SK-N-SH treated with all-trans-retinoic acid at 6 μM for 48 hours (cell line): Measurements from ENCODE around the gene FNDC7.

Source experiments
- ARNTL ChIP-seq: fragments of 450-650 bp; formaldehyde crosslinking; IDR thresholded peaks from 2 replicates; pipeline ENCODE4 v1.5.0; 2020; ENCODE audit warnings: low read depth, mild to moderate bottlenecking, moderate library complexity, borderline replicate concordance
- POU6F1 ChIP-seq: fragments of 250-450 bp; sonication (Bioruptor Pico); IDR thresholded peaks from 2 replicates; pipeline ENCODE4 v1.8.0; 2021; ENCODE audit warnings: low read depth, mild to moderate bottlenecking, moderate library complexity, borderline replicate concordance
- TOX ChIP-seq: fragments of 250-450 bp; sonication (Bioruptor Pico); IDR thresholded peaks from 2 replicates; pipeline ENCODE4 v1.8.0; 2021; ENCODE audit warnings: mild to moderate bottlenecking, moderate library complexity, borderline replicate concordance
- TSHZ2 ChIP-seq: fragments of 250-450 bp; sonication (Bioruptor Pico); IDR thresholded peaks from 2 replicates; pipeline ENCODE4 v1.5.0; 2020; ENCODE audit warnings: mild to moderate bottlenecking, moderate library complexity
- ZFP30 ChIP-seq: fragments of 450-650 bp; formaldehyde crosslinking; IDR thresholded peaks from 2 replicates; pipeline ENCODE4 v1.5.0; 2022; ENCODE audit warnings: mild to moderate bottlenecking, moderate library complexity
- TF ChIP-seq, protein P1 (sequence below): fragments of 250-450 bp; sonication (Bioruptor Pico); IDR thresholded peaks from 2 replicates; pipeline ENCODE4 v1.8.0; 2020; ENCODE audit warnings: mild to moderate bottlenecking, moderate library complexity, borderline replicate concordance
- TF ChIP-seq, protein P2 (sequence below): fragments of 250-450 bp; sonication (Bioruptor Pico); IDR thresholded peaks from 2 replicates; pipeline ENCODE4 v1.5.1; 2020; ENCODE audit warnings: low read depth, mild to moderate bottlenecking, moderate library complexity

DNA sequence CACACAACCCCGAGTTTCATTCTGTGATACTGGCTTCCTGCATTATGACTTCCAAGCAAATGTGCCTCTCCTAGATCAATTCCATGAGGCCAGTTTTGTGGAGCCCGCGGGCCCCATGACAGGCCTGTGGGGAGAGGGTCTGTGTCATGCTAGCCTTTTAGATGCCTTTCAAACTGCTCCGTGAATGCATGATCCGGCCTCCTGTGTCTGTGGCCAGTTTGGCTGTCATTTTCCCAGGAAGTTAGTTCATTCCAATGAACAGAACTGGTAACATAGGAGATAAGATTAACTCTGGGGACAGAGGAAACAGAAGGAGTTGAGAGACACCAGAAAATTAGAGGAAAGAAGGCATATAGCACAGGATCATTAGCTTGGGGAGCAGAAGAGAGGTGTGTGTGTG lies 3.2 kb downstream of the FNDC7 start:
- no peak for TF ChIP-seq ZFP30
- no peak for TF ChIP-seq TSHZ2 (CRISPR knock-in tag)
- TF ChIP-seq, protein P1, sequence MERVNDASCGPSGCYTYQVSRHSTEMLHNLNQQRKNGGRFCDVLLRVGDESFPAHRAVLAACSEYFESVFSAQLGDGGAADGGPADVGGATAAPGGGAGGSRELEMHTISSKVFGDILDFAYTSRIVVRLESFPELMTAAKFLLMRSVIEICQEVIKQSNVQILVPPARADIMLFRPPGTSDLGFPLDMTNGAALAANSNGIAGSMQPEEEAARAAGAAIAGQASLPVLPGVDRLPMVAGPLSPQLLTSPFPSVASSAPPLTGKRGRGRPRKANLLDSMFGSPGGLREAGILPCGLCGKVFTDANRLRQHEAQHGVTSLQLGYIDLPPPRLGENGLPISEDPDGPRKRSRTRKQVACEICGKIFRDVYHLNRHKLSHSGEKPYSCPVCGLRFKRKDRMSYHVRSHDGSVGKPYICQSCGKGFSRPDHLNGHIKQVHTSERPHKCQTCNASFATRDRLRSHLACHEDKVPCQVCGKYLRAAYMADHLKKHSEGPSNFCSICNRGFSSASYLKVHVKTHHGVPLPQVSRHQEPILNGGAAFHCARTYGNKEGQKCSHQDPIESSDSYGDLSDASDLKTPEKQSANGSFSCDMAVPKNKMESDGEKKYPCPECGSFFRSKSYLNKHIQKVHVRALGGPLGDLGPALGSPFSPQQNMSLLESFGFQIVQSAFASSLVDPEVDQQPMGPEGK (CRISPR knock-in tag) = no peak
- no peak for TF ChIP-seq TOX
- TF ChIP-seq ARNTL (CRISPR knock-in tag) = no peak
- TF ChIP-seq POU6F1 (CRISPR knock-in tag) = no peak
- TF ChIP-seq, protein P2, sequence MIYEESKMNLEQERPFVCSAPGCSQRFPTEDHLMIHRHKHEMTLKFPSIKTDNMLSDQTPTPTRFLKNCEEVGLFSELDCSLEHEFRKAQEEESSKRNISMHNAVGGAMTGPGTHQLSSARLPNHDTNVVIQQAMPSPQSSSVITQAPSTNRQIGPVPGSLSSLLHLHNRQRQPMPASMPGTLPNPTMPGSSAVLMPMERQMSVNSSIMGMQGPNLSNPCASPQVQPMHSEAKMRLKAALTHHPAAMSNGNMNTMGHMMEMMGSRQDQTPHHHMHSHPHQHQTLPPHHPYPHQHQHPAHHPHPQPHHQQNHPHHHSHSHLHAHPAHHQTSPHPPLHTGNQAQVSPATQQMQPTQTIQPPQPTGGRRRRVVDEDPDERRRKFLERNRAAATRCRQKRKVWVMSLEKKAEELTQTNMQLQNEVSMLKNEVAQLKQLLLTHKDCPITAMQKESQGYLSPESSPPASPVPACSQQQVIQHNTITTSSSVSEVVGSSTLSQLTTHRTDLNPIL (CRISPR knock-in tag) = no peak
